OCI-LY7 (cell line): Measurements from ENCODE around the gene AGER. TPM values are rescaled to one million over a fixed set of nuclear protein-coding genes. Genes with fewer than 3 reads are reported as not detected.

Experiments
- BruUV-seq: library from RNA; stranded (reverse); fragments of 400-500 nt; replicated peaks from 2 replicates; lab custom pipeline; 2021; lab: Mats Ljungman, UMichigan
- CTCF ChIA-PET: fragments of 300-600 bp; sonication (Branson Sonifier 250); formaldehyde crosslinking; loops from one replicate; lab custom pipeline; 2022; ENCODE audit warnings: antibody characterized with exemption; ENCODE audit not compliant: unreplicated experiment; lab: Charles Lee
- POLR2A ChIA-PET: fragments of 300-600 bp; sonication (Branson Sonifier 250); formaldehyde crosslinking; loops from one replicate; lab custom pipeline; 2022; ENCODE audit warnings: antibody characterized with exemption; lab: Charles Lee
- DNase-seq: peaks from one replicate; pipeline ENCODE4 v3.0.0-alpha.2; 2015; ENCODE audit warnings: low spot score
- H2AFZ ChIP-seq: fragments of 200-600 bp; sonication (generic), shearing (Covaris generic); 2 replicates; pipeline ENCODE4 v1.6.1; 2014; ENCODE audit warnings: mild to moderate bottlenecking, antibody characterized with exemption, low read length, moderate library complexity
- H3K27ac ChIP-seq: fragments of 200-600 bp; sonication (generic); 2 replicates; pipeline ENCODE4 v1.5.1; 2014; ENCODE audit warnings: mixed run types, low read depth, mild to moderate bottlenecking, moderate library complexity, low read length, inconsistent platforms; ENCODE audit not compliant: poor library complexity, severe bottlenecking
- H3K36me3 ChIP-seq: fragments of 200-600 bp; sonication (generic); 2 replicates; pipeline ENCODE4 v1.6.1; 2014; ENCODE audit warnings: mild to moderate bottlenecking, antibody characterized with exemption, low read length, moderate library complexity, mixed read lengths; ENCODE audit not compliant: insufficient read depth
- H3K4me1 ChIP-seq: fragments of 200-600 bp; sonication (generic); 2 replicates; pipeline ENCODE4 v1.5.1; 2014; ENCODE audit warnings: mild to moderate bottlenecking, low read length; ENCODE audit not compliant: insufficient read depth, poor library complexity, severe bottlenecking
- H3K4me2 ChIP-seq: fragments of 200-600 bp; sonication (generic); 2 replicates; pipeline ENCODE4 v1.6.1; 2014; ENCODE audit warnings: mild to moderate bottlenecking, low read length
- H3K4me3 ChIP-seq: fragments of 200-600 bp; sonication (generic); 2 replicates; pipeline ENCODE4 v1.5.1; 2014; ENCODE audit warnings: mild to moderate bottlenecking, low read depth, low read length; ENCODE audit not compliant: poor library complexity, severe bottlenecking
- H3K79me2 ChIP-seq: fragments of 200-600 bp; sonication (generic); 2 replicates; pipeline ENCODE4 v1.6.1; 2016; ENCODE audit warnings: low read depth, mild to moderate bottlenecking, low read length, moderate library complexity, mixed read lengths; ENCODE audit not compliant: insufficient read depth
- H3K9me2 ChIP-seq: fragments of 200-600 bp; sonication (generic); 2 replicates; pipeline ENCODE4 v1.6.1; 2016; ENCODE audit warnings: mild to moderate bottlenecking, low read length, mixed read lengths; ENCODE audit not compliant: insufficient read depth
- H3K9me3 ChIP-seq: fragments of 200-600 bp; sonication (generic); 2 replicates; pipeline ENCODE4 v1.6.1; 2014; ENCODE audit warnings: mild to moderate bottlenecking, mixed run types, low read length, mixed read lengths
- H4K20me1 ChIP-seq: fragments of 200-600 bp; sonication (generic); 2 replicates; pipeline ENCODE4 v1.6.1; 2014; ENCODE audit warnings: mild to moderate bottlenecking, antibody characterized with exemption, low read length, moderate library complexity, mixed read lengths; ENCODE audit not compliant: insufficient read depth
- EZH2phosphoT487 ChIP-seq: fragments of 200-600 bp; sonication (generic); IDR thresholded peaks from 2 replicates; pipeline ENCODE4 v1.6.1; 2018; ENCODE audit warnings: low read depth, borderline replicate concordance, mild to moderate bottlenecking, mixed run types, antibody characterized with exemption, low read length, moderate library complexity, mixed read lengths
- intact Hi-C: fragments of 100-400 bp; cut with micrococcal nuclease; formaldehyde crosslinking; loops from one replicate; pipeline ENCODE4 v1.10.0; 2022; ENCODE audit not compliant: unreplicated experiment
- total RNA-seq, 2 experiments: library from RNA; depleted of rRNA in 1 of 2; stranded (reverse); fragments of >200 nt in 1 of 2; shearing (Covaris generic) in 1 of 2; gene quantifications; 2 replicates each; pipeline ENCODE4 v1.2.3, GENCODE V29; 2014 to 2022
- TF ChIP-seq, protein P1 (sequence below): fragments of 200-600 bp; sonication (generic); conservative IDR thresholded peaks from 2 replicates; pipeline ENCODE4 v1.5.1; 2014; ENCODE audit warnings: mild to moderate bottlenecking, antibody characterized with exemption, low read length, moderate library complexity, mixed read lengths

AGER gene
- total RNA-seq, 2 experiments from 2014 or later, result 6.7 to 26.9 TPM

- no peak for TF ChIP-seq EZH2phosphoT487
- TF ChIP-seq, protein P1, sequence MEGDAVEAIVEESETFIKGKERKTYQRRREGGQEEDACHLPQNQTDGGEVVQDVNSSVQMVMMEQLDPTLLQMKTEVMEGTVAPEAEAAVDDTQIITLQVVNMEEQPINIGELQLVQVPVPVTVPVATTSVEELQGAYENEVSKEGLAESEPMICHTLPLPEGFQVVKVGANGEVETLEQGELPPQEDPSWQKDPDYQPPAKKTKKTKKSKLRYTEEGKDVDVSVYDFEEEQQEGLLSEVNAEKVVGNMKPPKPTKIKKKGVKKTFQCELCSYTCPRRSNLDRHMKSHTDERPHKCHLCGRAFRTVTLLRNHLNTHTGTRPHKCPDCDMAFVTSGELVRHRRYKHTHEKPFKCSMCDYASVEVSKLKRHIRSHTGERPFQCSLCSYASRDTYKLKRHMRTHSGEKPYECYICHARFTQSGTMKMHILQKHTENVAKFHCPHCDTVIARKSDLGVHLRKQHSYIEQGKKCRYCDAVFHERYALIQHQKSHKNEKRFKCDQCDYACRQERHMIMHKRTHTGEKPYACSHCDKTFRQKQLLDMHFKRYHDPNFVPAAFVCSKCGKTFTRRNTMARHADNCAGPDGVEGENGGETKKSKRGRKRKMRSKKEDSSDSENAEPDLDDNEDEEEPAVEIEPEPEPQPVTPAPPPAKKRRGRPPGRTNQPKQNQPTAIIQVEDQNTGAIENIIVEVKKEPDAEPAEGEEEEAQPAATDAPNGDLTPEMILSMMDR, result no peak
- Histone ChIP-seq H3K36me3 (peaks cover 39% of the 10 kb centered on the region), H3K9me2 (no peaks in the 10 kb centered on the region), H4K20me1 (no peaks in the 10 kb centered on the region), H3K27ac (no peak overlapping the region), H3K4me1 (peaks cover 25% of the 10 kb centered on the region), H2AFZ (no peak overlapping the region), H3K4me3 (no peak overlapping the region), H3K79me2 (peaks cover 14% of the 10 kb centered on the region; the same call in 1 of the 2 replicates), H3K9me3 (no peaks in the 10 kb centered on the region), H3K4me2 (no peak overlapping the region)
- intact Hi-C loops, result no loop called here
- ChIA-PET CTCF (no interaction called here), POLR2A (no interaction called here)
- DNase-seq, result no peak
- no TSS peak for BruUV-seq
These were observed 12.8 kb downstream of the AGER start for GRCh38 chr6:32171234-32171633.

- no peaks in the 10 kb centered on the region for H3K9me2 ChIP-seq
- CTCF ChIA-PET, result no interaction called here
- no peak for TF ChIP-seq EZH2phosphoT487
- TF ChIP-seq, protein P1, result no peak
These were observed 13.8 kb downstream of the AGER start for GRCh38 chr6:32170294-32170693.

DNA sequence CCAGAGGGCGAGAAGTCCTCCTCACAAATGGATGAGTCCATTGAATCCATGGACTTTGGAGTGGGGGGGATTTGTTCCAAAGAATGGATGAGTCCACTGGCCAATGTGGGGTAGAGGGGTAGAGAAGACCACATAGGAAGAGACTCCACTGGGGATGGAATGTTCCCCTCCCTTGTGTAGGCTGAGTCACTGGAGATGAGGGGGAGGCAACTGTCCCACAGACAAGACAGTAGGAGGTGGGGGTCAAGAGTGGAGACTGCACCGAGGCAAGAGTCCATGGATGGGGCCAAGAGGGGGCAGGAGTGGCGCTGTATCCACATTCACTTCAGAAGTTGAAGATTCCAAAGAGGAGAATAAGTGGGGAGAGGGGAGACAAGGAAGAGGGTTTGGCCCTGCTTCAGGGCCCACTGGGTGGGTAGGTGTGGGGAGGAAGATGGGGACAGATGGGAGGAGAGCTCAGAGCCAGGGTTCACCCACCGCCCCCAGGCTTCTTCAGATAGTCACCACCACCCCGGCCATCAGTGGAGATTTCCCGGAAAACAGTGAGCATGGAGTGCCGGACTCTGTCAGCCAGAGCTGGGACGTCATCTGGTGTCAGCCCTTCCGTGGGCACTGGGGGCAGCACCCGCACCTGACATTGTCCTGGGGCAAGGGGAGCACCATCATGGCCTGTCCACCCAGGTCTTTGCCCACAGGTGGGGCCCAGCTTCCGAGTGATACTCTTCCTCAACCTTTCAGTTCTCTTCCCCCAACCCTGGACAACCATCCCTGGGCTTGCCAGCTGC is 15.1 kb downstream of the AGER start:
- BruUV-seq, result no TSS peak
- ChIA-PET POLR2A (no interaction called here), CTCF (no interaction called here)

More at GRCh38 chr6:32170294-32170693, 13.8 kb downstream of the AGER start:
- no peak for DNase-seq
- no peaks in the 10 kb centered on the region for H3K9me3 ChIP-seq
- no peak overlapping the region for H2AFZ ChIP-seq
- POLR2A ChIA-PET, result no interaction called here
- H3K4me1 ChIP-seq, result peaks cover 23% of the 10 kb centered on the region
- peaks cover 9% of the 10 kb centered on the region; the same call in 1 of the 2 replicates for H3K79me2 ChIP-seq
- intact Hi-C loops, result no loop called here
- no peaks in the 10 kb centered on the region for H4K20me1 ChIP-seq
- H3K27ac ChIP-seq, result no peak overlapping the region
- peaks cover 39% of the 10 kb centered on the region for H3K36me3 ChIP-seq
- H3K4me3 ChIP-seq, result no peak overlapping the region
- no TSS peak for BruUV-seq
- no peak overlapping the region for H3K4me2 ChIP-seq

More for the DNA sequence above, 15.1 kb downstream of the AGER start:
- Histone ChIP-seq H3K4me1 (peaks cover 23% of the 10 kb centered on the region), H3K9me3 (no peaks in the 10 kb centered on the region), H3K36me3 (peaks cover 44% of the 10 kb centered on the region), H3K4me2 (no peak overlapping the region), H3K79me2 (no peaks in the 10 kb centered on the region), H4K20me1 (no peaks in the 10 kb centered on the region), H3K27ac (no peak overlapping the region), H3K9me2 (no peaks in the 10 kb centered on the region), H3K4me3 (no peak overlapping the region), H2AFZ (no peak overlapping the region)
- no peak for DNase-seq
- intact Hi-C loops, result no loop called here
- TF ChIP-seq, protein P1, result 0 out of 2 replicates have a peak, but pooled peaks have one; percentile 31
- no peak for TF ChIP-seq EZH2phosphoT487
